ENCODE data around the gene SMPD2. TPM values are rescaled to one million over a fixed set of nuclear protein-coding genes. Genes with fewer than 3 reads are reported as not detected.

The SMPD2 gene
- total RNA-seq, 1 donor from 2014 or later = 9.1 TPM

- DNase-seq (ENCODE audit: low read depth) = no peak
- TF ChIP-seq, protein P1, sequence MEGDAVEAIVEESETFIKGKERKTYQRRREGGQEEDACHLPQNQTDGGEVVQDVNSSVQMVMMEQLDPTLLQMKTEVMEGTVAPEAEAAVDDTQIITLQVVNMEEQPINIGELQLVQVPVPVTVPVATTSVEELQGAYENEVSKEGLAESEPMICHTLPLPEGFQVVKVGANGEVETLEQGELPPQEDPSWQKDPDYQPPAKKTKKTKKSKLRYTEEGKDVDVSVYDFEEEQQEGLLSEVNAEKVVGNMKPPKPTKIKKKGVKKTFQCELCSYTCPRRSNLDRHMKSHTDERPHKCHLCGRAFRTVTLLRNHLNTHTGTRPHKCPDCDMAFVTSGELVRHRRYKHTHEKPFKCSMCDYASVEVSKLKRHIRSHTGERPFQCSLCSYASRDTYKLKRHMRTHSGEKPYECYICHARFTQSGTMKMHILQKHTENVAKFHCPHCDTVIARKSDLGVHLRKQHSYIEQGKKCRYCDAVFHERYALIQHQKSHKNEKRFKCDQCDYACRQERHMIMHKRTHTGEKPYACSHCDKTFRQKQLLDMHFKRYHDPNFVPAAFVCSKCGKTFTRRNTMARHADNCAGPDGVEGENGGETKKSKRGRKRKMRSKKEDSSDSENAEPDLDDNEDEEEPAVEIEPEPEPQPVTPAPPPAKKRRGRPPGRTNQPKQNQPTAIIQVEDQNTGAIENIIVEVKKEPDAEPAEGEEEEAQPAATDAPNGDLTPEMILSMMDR (conservative IDR thresholded peaks at IDR 0.05; ENCODE audit: low read depth, low read length) = no peak
- H3K4me3 ChIP-seq (ENCODE audit: low read depth, low read length) = no peak overlapping the region
These were observed 8.7 kb downstream of the SMPD2 start for GRCh38 chr6:109449064-109449794.

DNA sequence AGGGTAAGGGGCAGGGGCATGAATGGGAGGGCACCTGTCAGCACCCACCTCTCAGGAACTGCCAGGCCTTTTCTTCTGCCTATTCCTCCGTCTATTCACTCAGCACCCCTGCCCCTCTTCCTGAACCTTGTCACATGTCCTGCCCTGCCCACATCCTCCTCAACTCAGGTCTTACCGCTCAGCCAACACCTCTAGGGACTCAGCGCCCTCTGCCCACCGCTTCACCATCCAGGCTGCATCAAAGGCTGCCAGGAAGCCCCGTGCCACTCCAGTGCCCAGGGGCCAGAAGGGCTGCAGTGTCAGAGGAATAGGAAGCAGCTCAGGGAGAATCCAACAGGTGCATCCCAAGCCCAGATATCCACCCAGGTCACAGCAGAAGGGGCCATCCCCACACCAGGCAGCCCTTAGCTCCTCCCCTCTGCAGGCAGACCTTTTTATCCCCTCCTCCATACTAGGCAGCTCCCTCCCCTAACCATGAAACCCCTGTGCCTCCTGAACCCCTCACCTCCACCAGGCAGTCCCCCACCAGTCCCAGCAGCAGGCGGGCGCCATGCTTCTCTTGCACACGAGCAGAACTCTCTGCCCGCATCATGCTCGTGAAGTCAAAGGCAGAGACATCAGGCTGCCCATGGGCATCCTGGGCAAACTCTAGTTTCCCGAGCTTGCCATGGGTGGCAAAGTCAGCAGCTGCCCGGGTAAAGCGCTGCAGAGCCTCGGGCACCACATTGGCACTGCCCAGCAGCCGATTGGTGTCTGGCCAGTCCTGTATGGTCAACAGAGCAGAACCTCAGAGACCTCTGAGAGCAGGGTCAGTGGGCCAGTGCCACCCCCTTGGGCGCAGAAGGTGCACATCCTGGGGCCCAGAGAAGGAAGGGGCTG is 9.5 kb downstream of the SMPD2 start:
- TF ChIP-seq, protein P1 (conservative IDR thresholded peaks at IDR 0.05; ENCODE audit: low read depth, low read length) = no peak

DNA sequence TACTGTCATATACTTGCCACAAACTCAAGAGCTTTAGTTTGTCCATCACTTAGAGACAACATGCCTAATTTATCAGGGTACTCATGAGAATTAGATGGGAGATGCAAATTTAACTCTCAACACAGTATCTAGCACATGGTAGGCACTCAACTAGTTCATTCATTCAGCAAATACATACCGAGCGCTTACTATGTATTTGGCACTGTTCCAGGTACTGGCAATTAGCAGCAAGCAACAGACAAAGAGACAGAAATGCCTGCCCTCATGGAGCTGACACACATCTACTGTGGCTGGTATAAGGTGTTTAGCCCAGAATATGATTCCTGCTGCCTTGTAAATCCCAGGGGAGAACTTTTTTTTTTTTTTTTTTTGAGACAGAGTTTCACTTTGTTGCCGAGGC is 10.3 kb downstream of the SMPD2 start:
- TF ChIP-seq, protein P1 (conservative IDR thresholded peaks at IDR 0.05; ENCODE audit: low read depth, low read length) = no peak
- no peak for DNase-seq (ENCODE audit: low read depth)

More for the DNA sequence above, 9.5 kb downstream of the SMPD2 start:
- no peak for DNase-seq (ENCODE audit: low read depth)
- H3K4me3 ChIP-seq (ENCODE audit: low read depth, low read length) = no peak overlapping the region

DNA sequence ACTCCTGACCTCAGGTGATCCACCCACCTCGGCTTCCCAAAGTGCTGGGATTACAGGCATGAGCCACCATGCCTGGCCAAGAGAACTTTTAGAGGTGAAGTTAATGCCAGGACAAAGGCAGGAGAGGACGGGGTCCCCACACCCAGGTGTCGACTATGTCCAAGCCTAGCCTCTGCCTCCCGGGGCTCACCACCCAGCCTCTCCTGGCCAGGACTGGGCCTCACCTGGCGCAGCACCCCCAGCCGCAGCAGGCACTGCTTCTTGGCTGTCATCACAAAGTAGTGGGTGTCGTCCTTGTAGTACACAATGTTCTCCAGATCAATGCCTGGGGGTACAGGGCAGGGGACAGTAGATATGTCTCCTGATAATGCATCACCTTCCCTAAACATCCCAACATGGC is 10.9 kb downstream of the SMPD2 start:
- H3K4me3 ChIP-seq (ENCODE audit: low read depth, low read length) = no peak overlapping the region
- no peak for DNase-seq (ENCODE audit: low read depth)
- TF ChIP-seq, protein P1 (conservative IDR thresholded peaks at IDR 0.05; ENCODE audit: low read depth, low read length) = no peak

More for the DNA sequence above, 10.3 kb downstream of the SMPD2 start:
- no peak overlapping the region for H3K4me3 ChIP-seq (ENCODE audit: low read depth, low read length)

GRCh38 chr6:109452181-109452580 is 11.7 kb downstream of the SMPD2 start:
- TF ChIP-seq, protein P1 (conservative IDR thresholded peaks at IDR 0.05; ENCODE audit: low read depth, low read length) = no peak
- DNase-seq (ENCODE audit: low read depth) = no peak
- H3K4me3 ChIP-seq (ENCODE audit: low read depth, low read length) = no peak overlapping the region

- TF ChIP-seq, protein P1 (conservative IDR thresholded peaks at IDR 0.05; ENCODE audit: low read depth, low read length) = no peak
- no peak for DNase-seq (ENCODE audit: low read depth)
- no peak overlapping the region for H3K4me3 ChIP-seq (ENCODE audit: low read depth, low read length)
These were observed 12.6 kb downstream of the SMPD2 start for GRCh38 chr6:109453156-109453555.
